Suprapubic skin (tissue), 4 donors: Measurements from ENCODE around the gene CNTN2. TPM values are rescaled to one million over a fixed set of nuclear protein-coding genes. Genes with fewer than 3 reads are reported as not detected.

Experiments
- DNase-seq, 2 donors: peaks; one replicate each; pipeline ENCODE4 v3.0.0-alpha.2; 2019; ENCODE audit warnings: low spot score in 2 of 2
- H3K27ac ChIP-seq: fragments of 200-600 bp; sonication (generic); one replicate; pipeline ENCODE4 v1.5.1; 2019
- H3K27me3 ChIP-seq: fragments of 200-600 bp; sonication (generic); one replicate; pipeline ENCODE4 v1.5.1; 2019
- H3K36me3 ChIP-seq: fragments of 200-600 bp; sonication (generic); one replicate; pipeline ENCODE4 v1.5.1; 2019
- H3K4me1 ChIP-seq: fragments of 200-600 bp; sonication (generic); one replicate; pipeline ENCODE4 v1.5.1; 2019
- H3K4me3 ChIP-seq: fragments of 200-600 bp; sonication (generic); one replicate; pipeline ENCODE4 v1.5.1; 2019; ENCODE audit warnings: mild to moderate bottlenecking
- H3K9me3 ChIP-seq: fragments of 200-600 bp; sonication (generic); one replicate; pipeline ENCODE4 v1.5.1; 2019
- CTCF ChIP-seq, 2 donors: fragments of 200-600 bp in 1 of 2; fragments of 450-650 bp in 1 of 2; sonication (generic) in 1 of 2; IDR thresholded peaks; one replicate each; pipeline ENCODE4 v1.5.1; 2016 to 2019; ENCODE audit warnings: antibody characterized with exemption in 2 of 2, mild to moderate bottlenecking in 1 of 2, moderate library complexity in 1 of 2
- EP300 ChIP-seq: sonication (generic); formaldehyde crosslinking; IDR thresholded peaks from one replicate; pipeline ENCODE4 v1.6.1; 2017; ENCODE audit warnings: antibody characterized with exemption
- POLR2A ChIP-seq, 2 donors: fragments of 450-650 bp; IDR thresholded peaks; one replicate each; pipeline ENCODE4 v1.6.1; 2017; ENCODE audit warnings: antibody characterized with exemption in 2 of 2, mild to moderate bottlenecking in 2 of 2, moderate library complexity in 2 of 2
- POLR2AphosphoS5 ChIP-seq, 3 donors: sonication (generic); formaldehyde crosslinking; IDR thresholded peaks; one replicate each; pipeline ENCODE4 v1.6.1; 2017; ENCODE audit warnings: antibody characterized with exemption in 3 of 3
- WGBS: methylation state at CpG from one replicate; pipeline ENCODE4 v1.1.5; 2018; 5-methylcytosine and 5-hydroxymethylcytosine counted together
- total RNA-seq, 4 donors: library from RNA; depleted of rRNA; stranded (reverse); fragments of >200 nt; gene quantifications; one replicate each; pipeline ENCODE4 v1.1.0, GENCODE V29; 2016

CNTN2 gene
- total RNA-seq: 10 to 100 TPM in 1 of 4 donors, 1 to 10 TPM in 1, under 1 TPM in 2; 0.68 to 13.3 (median 1.7) TPM

GRCh38 chr1:205042911-205043806 lies at the start of gene CNTN2:
Gene CNTN2, plus strand, starts transcription at chr1:205043212. Its CDS starts 9,974 bp downstream, at chr1:205053186.
- DNase-seq: no peak
- H3K27me3 ChIP-seq: peaks cover 78% of the 10 kb centered on the region

GRCh38 chr1:204994086-204994862 lies 48.7 kb upstream of the CNTN2 start:
- H3K4me3 ChIP-seq: no peak overlapping the region
- H3K9me3 ChIP-seq: no peaks in the 10 kb centered on the region
- H3K27ac ChIP-seq: no peak overlapping the region
- no peaks in the 10 kb centered on the region for H3K36me3 ChIP-seq
- TF ChIP-seq POLR2A (IDR thresholded peaks at IDR 0.05): no peak
- no peak for TF ChIP-seq EP300
- TF ChIP-seq CTCF (IDR thresholded peaks at IDR 0.05): no peak
- TF ChIP-seq POLR2AphosphoS5 (IDR thresholded peaks at IDR 0.05): no peak
- H3K27me3 ChIP-seq: peaks cover 3% of the 10 kb centered on the region
- no peak for DNase-seq
- H3K4me1 ChIP-seq: peaks cover 5% of the 10 kb centered on the region
- WGBS: 91% methylated on average over 10 of the region's 10 CpGs

More at GRCh38 chr1:205042911-205043806, at the start of gene CNTN2:
- 16% methylated on average over 31 of the region's 53 CpGs for WGBS
- no peak within 1 kb of the TSS for H3K27ac ChIP-seq
- H3K36me3 ChIP-seq: no peaks in the 10 kb centered on the region
- no peaks in the 10 kb centered on the region for H3K9me3 ChIP-seq
- TF ChIP-seq EP300 (no peak), POLR2AphosphoS5 (IDR thresholded peaks at IDR 0.05) (no peak), CTCF (IDR thresholded peaks at IDR 0.05) (no peak)
- H3K4me1 ChIP-seq: peaks cover 9% of the 10 kb centered on the region
- H3K4me3 ChIP-seq: peak within 1 kb of the TSS; percentile 10

- 85% methylated on average over 22 of the region's 22 CpGs for WGBS
- no peaks in the 10 kb centered on the region for H3K9me3 ChIP-seq
- no peak for DNase-seq
- H3K36me3 ChIP-seq: no peaks in the 10 kb centered on the region
- H3K27ac ChIP-seq: peak overlapping the region; percentile 12
- H3K27me3 ChIP-seq: no peaks in the 10 kb centered on the region
- no peak overlapping the region for H3K4me3 ChIP-seq
- peaks cover 5% of the 10 kb centered on the region for H3K4me1 ChIP-seq
- no peak for TF ChIP-seq POLR2A (IDR thresholded peaks at IDR 0.05)
- no peak for TF ChIP-seq EP300
- TF ChIP-seq CTCF (IDR thresholded peaks at IDR 0.05): no peak
- TF ChIP-seq POLR2AphosphoS5 (IDR thresholded peaks at IDR 0.05): no peak
Observed at GRCh38 chr1:204996981-204997380, 46.0 kb upstream of the CNTN2 start.

GRCh38 chr1:204997591-204998355 lies 45.2 kb upstream of the CNTN2 start:
- TF ChIP-seq CTCF (IDR thresholded peaks at IDR 0.05) (no peak), EP300 (no peak), POLR2A (IDR thresholded peaks at IDR 0.05) (no peak), POLR2AphosphoS5 (IDR thresholded peaks at IDR 0.05) (no peak)
- Histone ChIP-seq H3K4me3 (no peak overlapping the region), H3K27ac (peak overlapping the region; percentile 12), H3K36me3 (no peaks in the 10 kb centered on the region), H3K4me1 (peaks cover 5% of the 10 kb centered on the region), H3K27me3 (no peaks in the 10 kb centered on the region), H3K9me3 (no peaks in the 10 kb centered on the region)
- no peak for DNase-seq
- WGBS: 61% methylated on average over 16 of the region's 16 CpGs
